ENCODE measurements around the gene ACP2. TPM values are rescaled to one million over a fixed set of nuclear protein-coding genes. Genes with fewer than 3 reads are reported as not detected.
A peak's percentile ranks its signal among the peaks of the same experiment; 100 is the strongest.

The ACP2 gene
- total and polyA plus RNA-seq, 4 donors: 40.3 to 94.4 (median 79.3) TPM

- Histone ChIP-seq H3K27me3 (ENCODE audit: control insufficient read depth in 4 of 4, insufficient read depth in 4 of 4, low read length in 3 of 4) (no peaks in the 10 kb centered on the region), H3K4me3 (ENCODE audit: low read depth in 1 of 3, low read length in 3 of 3) (no peak overlapping the region), H3K9me3 (ENCODE audit: control insufficient read depth in 4 of 4, low read length in 3 of 4) (no peaks in the 10 kb centered on the region), H3K4me1 (ENCODE audit: control insufficient read depth in 4 of 4, insufficient read depth in 4 of 4, low read length in 3 of 4) (peaks cover 0 to 28% (median 20%) of the 10 kb centered on the region in 4 donors), H3K36me3 (ENCODE audit: control insufficient read depth in 4 of 4, insufficient read depth in 3 of 4, low read depth in 1 of 4, low read length in 3 of 4) (peaks cover 0 to 4% (median 3%) of the 10 kb centered on the region in 4 donors), H3K9ac (ENCODE audit: low read depth in 1 of 2, low read length in 2 of 2) (no peak overlapping the region), H3K27ac (ENCODE audit: low read depth in 1 of 2, low read length in 2 of 2) (peak overlapping the region; percentile 88 to 97)
- no peak for DNase-seq (ENCODE audit: low spot score)
- WGBS: 67% methylated on average over 13 of the region's 13 CpGs
- TF ChIP-seq RAD21 (IDR thresholded peaks at IDR 0.05) (no peak), SP1 (IDR thresholded peaks at IDR 0.05) (no peak), HNF4G (IDR thresholded peaks at IDR 0.05) (no peak), GABPA (IDR thresholded peaks at IDR 0.05 in 1 of 2, conservative IDR thresholded peaks at IDR 0.05 in 1 of 2) (no peak), JUND (IDR thresholded peaks at IDR 0.05) (no peak), FOXA2 (IDR thresholded peaks at IDR 0.05) (no peak), NR2F2 (IDR thresholded peaks at IDR 0.05) (no peak), MAX (IDR thresholded peaks at IDR 0.05) (no peak), TAF1 (conservative IDR thresholded peaks at IDR 0.05) (no peak)
- TF ChIP-seq, protein P1, sequence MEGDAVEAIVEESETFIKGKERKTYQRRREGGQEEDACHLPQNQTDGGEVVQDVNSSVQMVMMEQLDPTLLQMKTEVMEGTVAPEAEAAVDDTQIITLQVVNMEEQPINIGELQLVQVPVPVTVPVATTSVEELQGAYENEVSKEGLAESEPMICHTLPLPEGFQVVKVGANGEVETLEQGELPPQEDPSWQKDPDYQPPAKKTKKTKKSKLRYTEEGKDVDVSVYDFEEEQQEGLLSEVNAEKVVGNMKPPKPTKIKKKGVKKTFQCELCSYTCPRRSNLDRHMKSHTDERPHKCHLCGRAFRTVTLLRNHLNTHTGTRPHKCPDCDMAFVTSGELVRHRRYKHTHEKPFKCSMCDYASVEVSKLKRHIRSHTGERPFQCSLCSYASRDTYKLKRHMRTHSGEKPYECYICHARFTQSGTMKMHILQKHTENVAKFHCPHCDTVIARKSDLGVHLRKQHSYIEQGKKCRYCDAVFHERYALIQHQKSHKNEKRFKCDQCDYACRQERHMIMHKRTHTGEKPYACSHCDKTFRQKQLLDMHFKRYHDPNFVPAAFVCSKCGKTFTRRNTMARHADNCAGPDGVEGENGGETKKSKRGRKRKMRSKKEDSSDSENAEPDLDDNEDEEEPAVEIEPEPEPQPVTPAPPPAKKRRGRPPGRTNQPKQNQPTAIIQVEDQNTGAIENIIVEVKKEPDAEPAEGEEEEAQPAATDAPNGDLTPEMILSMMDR (IDR thresholded peaks at IDR 0.05; ENCODE audit: low read depth, low read length, missing input control): no peak
Measured at GRCh38 chr11:47268448-47269001, 19.9 kb upstream of the ACP2 start.

GRCh38 chr11:47267876-47268275 is 19.3 kb upstream of the ACP2 start:
- Histone ChIP-seq H3K27ac (ENCODE audit: low read depth in 1 of 2, low read length in 2 of 2) (no peak overlapping the region), H3K36me3 (ENCODE audit: control insufficient read depth in 4 of 4, insufficient read depth in 3 of 4, low read depth in 1 of 4, low read length in 3 of 4) (peaks cover 0 to 4% (median 3%) of the 10 kb centered on the region in 4 donors), H3K27me3 (ENCODE audit: control insufficient read depth in 4 of 4, insufficient read depth in 4 of 4, low read length in 3 of 4) (no peaks in the 10 kb centered on the region), H3K4me1 (ENCODE audit: control insufficient read depth in 4 of 4, insufficient read depth in 4 of 4, low read length in 3 of 4) (peaks cover 0 to 28% (median 20%) of the 10 kb centered on the region in 4 donors), H3K9me3 (ENCODE audit: control insufficient read depth in 4 of 4, low read length in 3 of 4) (no peaks in the 10 kb centered on the region), H3K4me3 (ENCODE audit: low read depth in 1 of 3, low read length in 3 of 3) (no peak overlapping the region), H3K9ac (ENCODE audit: low read depth in 1 of 2, low read length in 2 of 2) (no peak overlapping the region)
- no peak for TF ChIP-seq SP1 (IDR thresholded peaks at IDR 0.05)
- TF ChIP-seq MAX (IDR thresholded peaks at IDR 0.05): no peak
- TF ChIP-seq, protein P2, sequence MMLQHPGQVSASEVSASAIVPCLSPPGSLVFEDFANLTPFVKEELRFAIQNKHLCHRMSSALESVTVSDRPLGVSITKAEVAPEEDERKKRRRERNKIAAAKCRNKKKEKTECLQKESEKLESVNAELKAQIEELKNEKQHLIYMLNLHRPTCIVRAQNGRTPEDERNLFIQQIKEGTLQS (IDR thresholded peaks at IDR 0.05): no peak
- no peak for TF ChIP-seq FOXA1 (IDR thresholded peaks at IDR 0.05)
- TF ChIP-seq EGR1 (IDR thresholded peaks at IDR 0.05; ENCODE audit: low read depth in 2 of 2): no peak
- no peak for TF ChIP-seq YY1 (IDR thresholded peaks at IDR 0.05)
- TF ChIP-seq TAF1 (conservative IDR thresholded peaks at IDR 0.05): no peak
- no peak for TF ChIP-seq RAD21 (IDR thresholded peaks at IDR 0.05)
- no peak for TF ChIP-seq HNF4A (conservative IDR thresholded peaks at IDR 0.05)
- no peak for TF ChIP-seq FOXA2 (IDR thresholded peaks at IDR 0.05)
- TF ChIP-seq, protein P3, sequence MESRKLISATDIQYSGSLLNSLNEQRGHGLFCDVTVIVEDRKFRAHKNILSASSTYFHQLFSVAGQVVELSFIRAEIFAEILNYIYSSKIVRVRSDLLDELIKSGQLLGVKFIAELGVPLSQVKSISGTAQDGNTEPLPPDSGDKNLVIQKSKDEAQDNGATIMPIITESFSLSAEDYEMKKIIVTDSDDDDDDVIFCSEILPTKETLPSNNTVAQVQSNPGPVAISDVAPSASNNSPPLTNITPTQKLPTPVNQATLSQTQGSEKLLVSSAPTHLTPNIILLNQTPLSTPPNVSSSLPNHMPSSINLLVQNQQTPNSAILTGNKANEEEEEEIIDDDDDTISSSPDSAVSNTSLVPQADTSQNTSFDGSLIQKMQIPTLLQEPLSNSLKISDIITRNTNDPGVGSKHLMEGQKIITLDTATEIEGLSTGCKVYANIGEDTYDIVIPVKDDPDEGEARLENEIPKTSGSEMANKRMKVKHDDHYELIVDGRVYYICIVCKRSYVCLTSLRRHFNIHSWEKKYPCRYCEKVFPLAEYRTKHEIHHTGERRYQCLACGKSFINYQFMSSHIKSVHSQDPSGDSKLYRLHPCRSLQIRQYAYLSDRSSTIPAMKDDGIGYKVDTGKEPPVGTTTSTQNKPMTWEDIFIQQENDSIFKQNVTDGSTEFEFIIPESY (IDR thresholded peaks at IDR 0.05): no peak
- no peak for TF ChIP-seq HNF4G (IDR thresholded peaks at IDR 0.05)
- TF ChIP-seq, protein P4, sequence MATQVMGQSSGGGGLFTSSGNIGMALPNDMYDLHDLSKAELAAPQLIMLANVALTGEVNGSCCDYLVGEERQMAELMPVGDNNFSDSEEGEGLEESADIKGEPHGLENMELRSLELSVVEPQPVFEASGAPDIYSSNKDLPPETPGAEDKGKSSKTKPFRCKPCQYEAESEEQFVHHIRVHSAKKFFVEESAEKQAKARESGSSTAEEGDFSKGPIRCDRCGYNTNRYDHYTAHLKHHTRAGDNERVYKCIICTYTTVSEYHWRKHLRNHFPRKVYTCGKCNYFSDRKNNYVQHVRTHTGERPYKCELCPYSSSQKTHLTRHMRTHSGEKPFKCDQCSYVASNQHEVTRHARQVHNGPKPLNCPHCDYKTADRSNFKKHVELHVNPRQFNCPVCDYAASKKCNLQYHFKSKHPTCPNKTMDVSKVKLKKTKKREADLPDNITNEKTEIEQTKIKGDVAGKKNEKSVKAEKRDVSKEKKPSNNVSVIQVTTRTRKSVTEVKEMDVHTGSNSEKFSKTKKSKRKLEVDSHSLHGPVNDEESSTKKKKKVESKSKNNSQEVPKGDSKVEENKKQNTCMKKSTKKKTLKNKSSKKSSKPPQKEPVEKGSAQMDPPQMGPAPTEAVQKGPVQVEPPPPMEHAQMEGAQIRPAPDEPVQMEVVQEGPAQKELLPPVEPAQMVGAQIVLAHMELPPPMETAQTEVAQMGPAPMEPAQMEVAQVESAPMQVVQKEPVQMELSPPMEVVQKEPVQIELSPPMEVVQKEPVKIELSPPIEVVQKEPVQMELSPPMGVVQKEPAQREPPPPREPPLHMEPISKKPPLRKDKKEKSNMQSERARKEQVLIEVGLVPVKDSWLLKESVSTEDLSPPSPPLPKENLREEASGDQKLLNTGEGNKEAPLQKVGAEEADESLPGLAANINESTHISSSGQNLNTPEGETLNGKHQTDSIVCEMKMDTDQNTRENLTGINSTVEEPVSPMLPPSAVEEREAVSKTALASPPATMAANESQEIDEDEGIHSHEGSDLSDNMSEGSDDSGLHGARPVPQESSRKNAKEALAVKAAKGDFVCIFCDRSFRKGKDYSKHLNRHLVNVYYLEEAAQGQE (IDR thresholded peaks at IDR 0.05): no peak
- TF ChIP-seq, protein P1 (IDR thresholded peaks at IDR 0.05; ENCODE audit: low read depth, low read length, missing input control): no peak
- TF ChIP-seq NR2F2 (IDR thresholded peaks at IDR 0.05): no peak
- TF ChIP-seq GABPA (IDR thresholded peaks at IDR 0.05 in 1 of 2, conservative IDR thresholded peaks at IDR 0.05 in 1 of 2): no peak
- WGBS: 77% methylated on average over 6 of the region's 6 CpGs
- DNase-seq (ENCODE audit: low spot score): no peak
